MCF 10A (cell line): ENCODE data around the gene TEDC2. TPM values are rescaled to one million over a fixed set of nuclear protein-coding genes. Genes with fewer than 3 reads are reported as not detected.

Experiments used
- BruUV-seq: library from RNA; stranded (reverse); fragments of 400-500 nt; replicated peaks from 2 replicates; lab custom pipeline; 2021; lab: Mats Ljungman, UMichigan
- CTCF ChIA-PET: fragments of 300-600 bp; sonication (Branson Sonifier 250); formaldehyde crosslinking; extraction: SDS; loops from one replicate; lab custom pipeline; 2021; ENCODE audit warnings: antibody characterized with exemption, inconsistent platforms; lab: Yijun Ruan, JAX
- POLR2A ChIA-PET: fragments of 300-600, 350-650 bp; sonication (Branson Sonifier 250); formaldehyde crosslinking; extraction: SDS; loops from one replicate; lab custom pipeline; 2020; ENCODE audit warnings: antibody characterized with exemption, inconsistent platforms; lab: Yijun Ruan, JAX
- DNase-seq: peaks from one replicate; pipeline ENCODE4 v3.0.0-alpha.2; 2018; ENCODE audit not compliant: unreplicated experiment
- H3K27ac Mint-ChIP-seq: one replicate; pipeline ENCODE4 v1.8.0; 2022; ENCODE audit warnings: mild to moderate bottlenecking, low read depth, mixed read lengths; ENCODE audit not compliant: unreplicated experiment
- H3K27me3 Mint-ChIP-seq: one replicate; pipeline ENCODE4 v1.8.0; 2022; ENCODE audit warnings: mixed read lengths; ENCODE audit not compliant: insufficient read depth, unreplicated experiment
- H3K36me3 Mint-ChIP-seq: one replicate; pipeline ENCODE4 v1.8.0; 2022; ENCODE audit warnings: mild to moderate bottlenecking, moderate library complexity, mixed read lengths; ENCODE audit not compliant: insufficient read depth, unreplicated experiment
- H3K4me1 Mint-ChIP-seq: one replicate; pipeline ENCODE4 v1.8.0; 2022; ENCODE audit warnings: mixed read lengths; ENCODE audit not compliant: insufficient read depth, unreplicated experiment
- H3K4me3 Mint-ChIP-seq: one replicate; pipeline ENCODE4 v1.8.0; 2022; ENCODE audit warnings: mild to moderate bottlenecking, moderate library complexity, mixed read lengths; ENCODE audit not compliant: unreplicated experiment
- H3K9me3 Mint-ChIP-seq: one replicate; pipeline ENCODE4 v1.8.0; 2022; ENCODE audit warnings: mixed read lengths; ENCODE audit not compliant: unreplicated experiment
- CTCF ChIP-seq: fragments of 200-600 bp; IDR thresholded peaks from one replicate; pipeline ENCODE4 v1.8.0; 2022; ENCODE audit warnings: antibody characterized with exemption, mild to moderate bottlenecking; ENCODE audit not compliant: unreplicated experiment
- intact Hi-C: fragments of 100-400 bp; cut with micrococcal nuclease; formaldehyde crosslinking; loops from 2 replicates; pipeline ENCODE4 v1.14.1; 2022
- total RNA-seq: library from RNA; stranded (reverse); gene quantifications from 2 replicates; pipeline ENCODE4 v1.2.3, GENCODE V29; 2022

Gene TEDC2
- total RNA-seq, 1 experiment from 2014 or later, result 6.9 TPM

DNA sequence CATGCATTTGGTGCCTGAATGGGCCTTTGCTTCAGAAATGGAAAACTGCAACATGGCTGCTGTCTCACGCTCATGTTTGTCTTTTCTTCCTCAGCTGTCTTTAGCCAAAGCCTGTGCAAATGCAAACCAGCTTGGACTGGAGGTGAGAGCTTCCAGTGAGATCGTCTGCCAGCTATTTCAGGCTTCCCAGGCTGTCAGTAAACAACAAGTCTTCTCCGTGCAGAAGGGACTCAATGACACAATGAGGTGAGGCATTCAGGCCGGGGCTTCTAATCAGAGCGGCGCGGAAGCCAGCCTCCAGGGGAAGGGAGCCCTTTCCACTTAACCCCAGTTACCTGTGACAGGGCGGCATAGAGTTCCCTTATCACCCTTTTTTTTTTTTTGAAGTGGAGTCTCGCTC lies 16.4 kb upstream of the TEDC2 start:
- H3K4me3 Mint-ChIP-seq, result no peak overlapping the region
- POLR2A ChIA-PET, result interaction anchor here (0.9 kb wide), 1 partner anchor 14 kb away, joined by 3 read pairs; no protein-coding TSS in a partner anchor
- CTCF ChIA-PET, result interaction anchor here (0.6 kb wide), 1 partner anchor 58 kb away, joined by 3 read pairs; no protein-coding TSS in a partner anchor
- BruUV-seq, result no TSS peak
- no peak for DNase-seq
- H3K27me3 Mint-ChIP-seq, result no peaks in the 10 kb centered on the region
- TF ChIP-seq CTCF, result no peak
- no peak overlapping the region for H3K27ac Mint-ChIP-seq
- H3K9me3 Mint-ChIP-seq, result no peaks in the 10 kb centered on the region
- peaks cover 6% of the 10 kb centered on the region for H3K4me1 Mint-ChIP-seq
- H3K36me3 Mint-ChIP-seq, result peaks cover 47% of the 10 kb centered on the region
- intact Hi-C loops, result no loop called here

DNA sequence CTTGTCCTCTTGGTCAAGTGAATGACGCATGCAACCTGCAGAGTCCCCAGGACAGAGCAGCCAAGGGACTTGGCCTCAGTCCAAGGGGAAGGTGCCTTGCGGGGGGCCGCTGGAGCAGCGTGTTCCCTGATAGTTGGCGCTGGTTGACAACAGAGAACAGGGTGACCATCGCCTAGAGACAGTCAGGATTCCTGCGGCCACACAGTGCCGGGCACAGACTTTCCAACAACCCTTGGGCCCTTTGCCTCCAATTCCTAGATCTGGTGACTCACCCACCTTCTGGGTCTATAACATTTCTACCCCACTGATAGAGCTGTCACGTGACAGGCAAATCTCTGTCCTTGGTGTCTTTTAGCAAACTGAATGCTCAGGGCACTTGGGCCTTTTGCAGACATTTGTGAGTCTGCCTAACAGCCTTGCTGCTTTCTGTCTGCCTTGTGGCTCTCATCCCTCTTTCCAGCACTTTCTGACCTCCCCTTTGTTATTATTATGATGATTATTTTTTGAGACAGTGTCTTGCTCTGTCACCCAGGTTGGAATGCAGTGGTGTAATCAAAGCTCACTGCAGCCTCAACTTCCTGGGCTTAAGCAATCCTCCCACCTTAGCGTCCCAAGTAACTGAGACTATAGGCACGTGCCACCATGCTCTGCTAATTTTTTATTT lies 11.9 kb upstream of the TEDC2 start:
- Mint-ChIP-seq H3K4me1 (peaks cover 6% of the 10 kb centered on the region), H3K27ac (no peak overlapping the region), H3K9me3 (no peaks in the 10 kb centered on the region), H3K27me3 (no peaks in the 10 kb centered on the region), H3K4me3 (no peak overlapping the region), H3K36me3 (peaks cover 34% of the 10 kb centered on the region)
- DNase-seq, result peak; percentile 80
- no TSS peak for BruUV-seq
- intact Hi-C loops, result no loop called here
- no peak for TF ChIP-seq CTCF
- CTCF ChIA-PET, result no interaction called here
- POLR2A ChIA-PET, result interaction anchor here (0.9 kb wide), 1 partner anchor 18 kb away, joined by 3 read pairs; no protein-coding TSS in a partner anchor

DNA sequence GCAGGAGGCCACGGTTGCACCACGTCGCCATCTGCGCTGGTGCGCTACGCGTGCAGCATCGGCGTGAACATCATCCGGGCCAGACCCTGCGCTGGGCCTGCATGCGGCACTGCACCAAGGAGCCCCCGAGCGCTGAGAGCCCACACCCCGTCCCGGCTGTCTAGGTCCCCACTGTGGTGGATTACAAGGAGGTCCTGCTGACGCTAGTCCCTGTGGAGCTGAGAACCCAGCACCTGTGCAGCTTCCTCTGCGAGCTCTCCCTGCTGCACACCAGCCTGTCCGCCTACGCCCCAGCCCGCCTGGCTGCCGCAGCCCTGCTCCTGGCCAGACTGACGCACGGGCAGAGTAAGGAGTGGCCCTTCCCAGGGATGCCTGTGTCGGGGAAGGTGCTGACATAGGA lies 10.8 kb upstream of the TEDC2 start:
- peaks cover 6% of the 10 kb centered on the region for H3K4me1 Mint-ChIP-seq
- BruUV-seq, result no TSS peak

More for the DNA sequence above, 10.8 kb upstream of the TEDC2 start:
- H3K9me3 Mint-ChIP-seq, result no peaks in the 10 kb centered on the region
- H3K4me3 Mint-ChIP-seq, result no peak overlapping the region
- ChIA-PET POLR2A (no interaction called here), CTCF (interaction anchor here (0.6 to 1.2 kb wide), 2 partner anchors 129 to 255 kb away, joined by 3 read pairs; no protein-coding TSS in a partner anchor)
- peaks cover 34% of the 10 kb centered on the region for H3K36me3 Mint-ChIP-seq
- intact Hi-C loops, result no loop called here
- no peak for TF ChIP-seq CTCF
- H3K27me3 Mint-ChIP-seq, result no peaks in the 10 kb centered on the region
- H3K27ac Mint-ChIP-seq, result no peak overlapping the region
- DNase-seq, result no peak
